Brain microvascular endothelial cell (primary cell): ENCODE results near the gene LONRF3.

Source experiments
- DNase-seq: peaks from one replicate; pipeline ENCODE4 v3.0.0-alpha.2; 2020
- H3K27ac ChIP-seq: fragments of 250-450 bp; sonication (Bioruptor Pico); 2 replicates; pipeline ENCODE4 v1.5.1; 2020; ENCODE audit warnings: mild to moderate bottlenecking, moderate library complexity
- H3K27me3 ChIP-seq: fragments of 250-450 bp; sonication (Bioruptor Pico); replicated peaks from 2 replicates; pipeline ENCODE4 v1.5.1; 2020; ENCODE audit warnings: mild to moderate bottlenecking
- H3K36me3 ChIP-seq: fragments of 250-450 bp; sonication (Bioruptor Pico); replicated peaks from 2 replicates; pipeline ENCODE4 v1.5.1; 2020; ENCODE audit warnings: mild to moderate bottlenecking
- H3K4me3 ChIP-seq: 2 replicates; pipeline ENCODE4 v1.5.1; 2011; ENCODE audit warnings: low read depth, mild to moderate bottlenecking, control low read depth, low read length, moderate library complexity
- CTCF ChIP-seq: IDR thresholded peaks from 2 replicates; pipeline ENCODE4 v1.5.1; 2011; ENCODE audit warnings: low read depth, mild to moderate bottlenecking, moderate library complexity, low read length, control low read depth, inconsistent platforms; ENCODE audit errors: missing control alignments
- in situ Hi-C: cut with HindIII; loops from 2 replicates; pipeline ENCODE4 v1.10.0; 2017; ENCODE audit warnings: low sequenced_read_pairs, low pct_ligation_motif_present

The LONRF3 gene

GRCh38 chrX:118948270-118948669 lies 26.1 kb upstream of the LONRF3 start:
- Histone ChIP-seq H3K27ac (no peak overlapping the region), H3K4me3 (no peak overlapping the region), H3K27me3 (no peaks in the 10 kb centered on the region), H3K36me3 (no peaks in the 10 kb centered on the region)
- no peak for DNase-seq
- in situ Hi-C loops, result no loop called here
- no peak for TF ChIP-seq CTCF

- in situ Hi-C loops, result no loop called here
- TF ChIP-seq CTCF, result no peak
- Histone ChIP-seq H3K36me3 (no peaks in the 10 kb centered on the region), H3K4me3 (no peak overlapping the region), H3K27ac (no peak overlapping the region), H3K27me3 (no peaks in the 10 kb centered on the region)
- no peak for DNase-seq
These were observed 12.4 kb upstream of the LONRF3 start for GRCh38 chrX:118961866-118962560.

- no peaks in the 10 kb centered on the region for H3K36me3 ChIP-seq
- no peak overlapping the region for H3K27ac ChIP-seq
- TF ChIP-seq CTCF, result no peak
- no peak overlapping the region for H3K4me3 ChIP-seq
- in situ Hi-C loops, result no loop called here
- DNase-seq, result no peak
- H3K27me3 ChIP-seq, result no peaks in the 10 kb centered on the region
These were observed 11.3 kb upstream of the LONRF3 start for GRCh38 chrX:118963159-118963558.

GRCh38 chrX:118964252-118964651 lies 10.2 kb upstream of the LONRF3 start:
- no peak for TF ChIP-seq CTCF
- no peak for DNase-seq
- H3K36me3 ChIP-seq, result no peaks in the 10 kb centered on the region
- no peak overlapping the region for H3K4me3 ChIP-seq
- H3K27me3 ChIP-seq, result no peaks in the 10 kb centered on the region
- no peak overlapping the region for H3K27ac ChIP-seq
- in situ Hi-C loops, result no loop called here

- Histone ChIP-seq H3K27ac (no peak overlapping the region), H3K27me3 (no peaks in the 10 kb centered on the region), H3K36me3 (no peaks in the 10 kb centered on the region), H3K4me3 (no peak overlapping the region)
- no peak for DNase-seq
- in situ Hi-C loops, result no loop called here
- TF ChIP-seq CTCF, result no peak
These were observed 9.0 kb upstream of the LONRF3 start for GRCh38 chrX:118965395-118965794.

- H3K27ac ChIP-seq, result no peak overlapping the region
- H3K36me3 ChIP-seq, result no peaks in the 10 kb centered on the region
- H3K27me3 ChIP-seq, result peaks cover 1% of the 10 kb centered on the region
- TF ChIP-seq CTCF, result no peak
- no peak overlapping the region for H3K4me3 ChIP-seq
- no peak for DNase-seq
- in situ Hi-C loops, result no loop called here
These were observed 6.4 kb upstream of the LONRF3 start for GRCh38 chrX:118968031-118968430.
